HPDE6-E6E7 (cell line): Measurements from ENCODE around the gene SEMA5B.
A peak's percentile ranks its signal among the peaks of the same experiment; 100 is the strongest.

ENCODE experiments used
- DNase-seq: peaks from one replicate; pipeline ENCODE4 v3.0.0; 2011; ENCODE audit warnings: missing footprints; ENCODE audit errors: extremely low spot score

The SEMA5B gene, protein sequence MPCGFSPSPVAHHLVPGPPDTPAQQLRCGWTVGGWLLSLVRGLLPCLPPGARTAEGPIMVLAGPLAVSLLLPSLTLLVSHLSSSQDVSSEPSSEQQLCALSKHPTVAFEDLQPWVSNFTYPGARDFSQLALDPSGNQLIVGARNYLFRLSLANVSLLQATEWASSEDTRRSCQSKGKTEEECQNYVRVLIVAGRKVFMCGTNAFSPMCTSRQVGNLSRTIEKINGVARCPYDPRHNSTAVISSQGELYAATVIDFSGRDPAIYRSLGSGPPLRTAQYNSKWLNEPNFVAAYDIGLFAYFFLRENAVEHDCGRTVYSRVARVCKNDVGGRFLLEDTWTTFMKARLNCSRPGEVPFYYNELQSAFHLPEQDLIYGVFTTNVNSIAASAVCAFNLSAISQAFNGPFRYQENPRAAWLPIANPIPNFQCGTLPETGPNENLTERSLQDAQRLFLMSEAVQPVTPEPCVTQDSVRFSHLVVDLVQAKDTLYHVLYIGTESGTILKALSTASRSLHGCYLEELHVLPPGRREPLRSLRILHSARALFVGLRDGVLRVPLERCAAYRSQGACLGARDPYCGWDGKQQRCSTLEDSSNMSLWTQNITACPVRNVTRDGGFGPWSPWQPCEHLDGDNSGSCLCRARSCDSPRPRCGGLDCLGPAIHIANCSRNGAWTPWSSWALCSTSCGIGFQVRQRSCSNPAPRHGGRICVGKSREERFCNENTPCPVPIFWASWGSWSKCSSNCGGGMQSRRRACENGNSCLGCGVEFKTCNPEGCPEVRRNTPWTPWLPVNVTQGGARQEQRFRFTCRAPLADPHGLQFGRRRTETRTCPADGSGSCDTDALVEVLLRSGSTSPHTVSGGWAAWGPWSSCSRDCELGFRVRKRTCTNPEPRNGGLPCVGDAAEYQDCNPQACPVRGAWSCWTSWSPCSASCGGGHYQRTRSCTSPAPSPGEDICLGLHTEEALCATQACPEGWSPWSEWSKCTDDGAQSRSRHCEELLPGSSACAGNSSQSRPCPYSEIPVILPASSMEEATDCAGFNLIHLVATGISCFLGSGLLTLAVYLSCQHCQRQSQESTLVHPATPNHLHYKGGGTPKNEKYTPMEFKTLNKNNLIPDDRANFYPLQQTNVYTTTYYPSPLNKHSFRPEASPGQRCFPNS

DNA sequence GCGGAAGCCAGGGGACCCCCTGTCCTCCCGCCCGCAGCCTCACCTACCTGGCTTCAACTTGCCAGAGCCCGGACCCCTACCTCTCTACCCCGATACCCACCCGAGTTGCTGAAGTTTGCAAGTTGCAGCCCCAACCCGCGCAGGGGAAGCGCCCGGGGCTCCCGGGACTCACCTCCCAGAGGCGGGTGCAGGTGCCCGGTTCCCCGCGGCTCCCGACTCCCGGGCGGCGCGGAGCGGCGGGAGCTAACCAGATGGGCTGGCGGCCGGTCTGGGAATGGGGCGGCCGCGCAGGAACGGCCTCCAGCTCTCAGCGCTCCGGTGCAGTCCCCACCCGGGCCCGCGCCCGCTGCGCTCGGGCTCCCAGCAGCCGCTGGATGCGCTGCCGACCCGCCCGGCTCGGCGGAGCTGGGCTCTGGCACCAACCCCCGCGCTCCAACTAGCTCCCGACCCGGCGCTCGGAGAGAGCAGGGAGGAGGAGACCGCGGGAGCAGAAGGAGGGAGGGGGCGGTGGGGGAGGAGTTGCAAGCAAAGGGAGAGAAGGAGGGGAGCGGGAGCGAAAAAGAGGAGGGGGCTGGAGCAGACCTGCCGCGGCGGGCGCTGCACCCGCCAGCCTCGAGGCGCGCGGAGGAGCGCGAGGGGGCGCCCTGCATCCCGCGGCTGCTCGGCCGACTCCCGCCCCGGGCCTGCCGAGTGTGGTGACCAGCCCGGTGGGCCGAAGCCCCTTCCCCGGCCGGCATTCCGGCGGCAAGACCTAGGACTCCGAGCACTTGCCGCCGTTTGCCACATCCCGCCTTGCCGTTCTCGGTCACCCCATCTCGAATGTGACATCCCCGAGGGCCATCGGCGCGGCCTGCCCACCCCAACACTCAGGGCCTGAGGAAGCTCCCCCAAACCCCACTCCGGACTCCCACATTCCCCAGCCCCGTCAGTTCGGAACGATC lies at the start of gene SEMA5B:
Gene SEMA5B (minus strand): TSS at position 472 of the 941 bp plus-strand sequence. CDS start 66,500 bp downstream, outside the sequence.
- no peak for DNase-seq

DNA sequence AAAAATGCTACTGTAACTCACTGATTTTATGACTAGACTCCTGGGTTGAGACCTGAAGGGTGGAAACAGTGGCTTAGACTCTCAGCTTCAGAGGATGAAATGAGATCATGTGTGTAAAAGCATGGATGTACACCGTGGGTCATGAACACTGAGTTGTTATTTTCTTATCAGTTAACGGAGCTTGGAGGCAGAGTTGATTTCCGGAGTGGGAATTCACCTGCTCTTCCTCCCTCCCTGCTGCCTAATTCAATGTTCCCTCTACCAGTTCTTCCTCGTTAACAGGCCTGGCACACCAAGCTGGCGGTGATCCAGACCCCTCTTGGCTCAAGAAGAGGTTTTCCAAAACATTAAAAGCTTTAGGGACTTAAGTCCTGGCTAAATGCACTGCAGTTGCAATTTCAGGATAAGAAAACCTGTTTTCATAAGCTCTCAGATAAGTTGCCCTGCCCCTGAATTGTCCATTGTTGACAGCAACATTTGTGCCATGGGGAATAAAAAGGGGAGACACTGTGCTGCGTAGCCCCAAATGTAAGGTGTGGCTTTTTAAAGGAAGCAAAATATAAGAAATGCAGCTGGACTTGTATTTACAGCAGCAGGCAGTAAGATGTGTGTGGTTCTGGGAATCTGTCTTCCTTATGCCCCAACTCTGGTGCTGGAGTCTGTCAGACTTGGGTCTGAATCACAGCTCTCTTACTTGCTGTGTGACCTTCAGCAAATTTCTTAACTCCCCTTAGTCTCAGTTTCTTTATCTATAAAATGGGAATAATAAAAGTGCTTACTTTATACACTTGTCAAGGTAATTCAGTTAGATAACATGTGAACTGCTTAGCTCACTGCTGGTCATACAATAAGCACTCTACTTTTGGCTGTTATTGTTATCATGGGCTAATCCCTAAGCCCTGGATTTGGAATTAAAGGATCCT lies 49.2 kb upstream of the SEMA5B start:
- no peak for DNase-seq

DNA sequence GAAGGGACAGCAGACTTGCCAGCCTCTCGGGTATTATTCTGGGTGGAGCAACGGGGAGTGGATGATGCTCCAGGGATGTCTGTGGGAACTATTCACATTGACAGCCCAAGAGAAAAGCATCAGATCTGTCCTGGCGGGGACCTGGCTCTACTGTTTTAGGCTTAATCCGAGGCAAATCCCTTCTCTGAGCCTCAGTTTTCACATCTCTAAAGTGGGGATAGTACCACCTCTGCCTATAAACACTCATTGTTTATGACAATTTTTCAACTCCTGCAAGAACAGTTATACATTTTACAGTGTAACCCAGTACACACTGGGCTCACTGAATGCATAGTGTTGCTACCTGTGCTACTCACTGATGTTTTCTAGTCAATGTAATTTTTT lies 48.5 kb upstream of the SEMA5B start:
- DNase-seq = no peak

DNA sequence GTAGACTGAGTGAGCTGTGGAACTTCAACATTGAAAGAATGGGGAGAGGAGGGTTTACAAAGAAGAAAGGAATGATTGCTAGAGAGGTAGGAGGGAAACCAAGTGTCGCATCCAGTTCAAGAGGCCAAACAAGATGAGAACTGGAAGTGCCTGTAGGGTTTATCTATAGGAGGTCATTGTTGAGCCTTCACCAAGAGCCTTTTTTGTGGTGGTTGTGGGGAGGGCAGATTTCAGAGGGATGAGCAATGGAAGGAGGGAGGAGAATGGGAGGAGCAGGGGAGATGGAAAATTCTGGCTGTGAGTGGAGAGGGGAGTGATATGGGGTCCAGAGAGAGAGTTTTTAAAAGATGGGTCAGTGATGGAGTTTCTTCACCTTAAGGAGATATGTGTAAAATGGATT lies 47.8 kb upstream of the SEMA5B start:
- DNase-seq = no peak

DNA sequence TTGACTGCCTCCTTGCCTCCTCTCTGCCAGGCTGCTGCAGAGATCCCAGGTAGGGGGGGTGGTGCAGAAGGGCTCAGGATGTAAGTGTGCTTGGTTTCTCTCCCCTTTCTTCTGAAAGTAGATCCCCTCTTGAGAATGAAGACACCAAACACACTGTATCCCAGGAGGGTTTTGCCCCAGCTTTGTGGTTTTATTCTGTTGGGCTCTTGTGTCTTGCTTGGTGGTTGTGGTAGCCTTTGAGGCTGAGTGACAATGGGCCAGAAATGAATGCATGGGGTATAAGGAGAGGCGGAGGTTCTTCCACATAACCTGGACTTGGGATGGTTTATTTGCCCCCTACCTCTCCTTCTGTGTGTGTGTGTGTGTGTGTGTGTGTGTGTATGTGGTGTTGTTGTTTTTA lies 45.0 kb upstream of the SEMA5B start:
- DNase-seq = no peak

DNA sequence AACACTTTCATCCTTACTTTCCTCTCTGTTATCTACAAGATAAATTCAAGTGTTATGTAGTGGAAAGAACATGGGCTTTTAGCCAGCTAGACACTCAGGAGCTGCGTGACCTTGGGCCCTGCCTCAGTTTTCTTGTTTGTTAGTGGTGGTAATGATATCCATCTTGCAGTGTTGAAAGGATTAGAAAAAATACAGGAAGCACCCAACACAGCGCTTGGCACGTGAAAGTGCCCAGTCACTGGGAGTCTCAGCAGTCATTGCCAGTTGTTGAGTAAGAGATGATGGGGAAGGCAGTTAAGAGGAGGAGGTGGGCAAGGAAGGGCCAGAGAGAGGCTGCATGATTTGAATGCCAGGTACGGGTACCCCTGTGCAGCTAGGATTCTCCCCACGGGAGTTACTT lies 44.6 kb upstream of the SEMA5B start:
- DNase-seq = no peak

DNA sequence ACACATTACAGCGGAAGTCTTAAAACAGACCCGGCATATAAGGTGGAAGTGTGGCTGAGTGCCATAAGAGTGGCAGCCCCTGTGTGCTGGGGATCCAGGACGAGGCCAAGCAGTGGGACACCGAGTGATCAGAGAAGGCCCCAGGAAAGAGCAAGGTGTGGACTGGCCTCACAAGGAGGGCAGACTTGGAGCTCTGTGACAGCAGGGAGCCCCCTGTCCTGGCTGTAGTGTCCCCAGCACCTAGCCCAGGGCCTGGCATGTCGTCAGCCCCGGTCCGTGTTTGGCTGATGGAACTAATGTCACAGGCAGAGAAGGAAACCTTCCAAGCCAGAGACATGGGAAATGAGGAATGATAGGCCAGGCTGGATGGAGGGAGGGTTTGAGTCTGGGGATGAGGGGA lies 44.0 kb upstream of the SEMA5B start:
- DNase-seq = no peak

DNA sequence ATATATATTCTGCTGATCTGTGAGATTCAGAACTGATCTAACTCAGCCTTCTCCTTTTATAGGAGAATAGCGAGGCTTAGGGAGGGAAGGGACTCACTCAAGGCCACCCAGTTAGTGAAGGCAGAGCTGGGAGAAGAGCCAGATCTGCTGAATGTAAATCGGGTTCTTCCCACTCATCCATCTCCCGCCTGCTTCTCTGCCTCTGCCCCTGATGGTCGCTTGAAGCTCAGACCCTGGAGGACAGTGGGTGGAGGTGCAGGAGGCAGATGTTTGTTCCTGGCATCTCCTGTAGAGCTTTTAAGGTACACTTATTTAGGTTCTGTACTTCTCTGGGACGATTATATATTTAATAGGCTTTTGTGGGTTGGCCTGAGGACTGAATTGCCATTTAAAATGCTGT lies 43.6 kb upstream of the SEMA5B start:
- DNase-seq = no peak

DNA sequence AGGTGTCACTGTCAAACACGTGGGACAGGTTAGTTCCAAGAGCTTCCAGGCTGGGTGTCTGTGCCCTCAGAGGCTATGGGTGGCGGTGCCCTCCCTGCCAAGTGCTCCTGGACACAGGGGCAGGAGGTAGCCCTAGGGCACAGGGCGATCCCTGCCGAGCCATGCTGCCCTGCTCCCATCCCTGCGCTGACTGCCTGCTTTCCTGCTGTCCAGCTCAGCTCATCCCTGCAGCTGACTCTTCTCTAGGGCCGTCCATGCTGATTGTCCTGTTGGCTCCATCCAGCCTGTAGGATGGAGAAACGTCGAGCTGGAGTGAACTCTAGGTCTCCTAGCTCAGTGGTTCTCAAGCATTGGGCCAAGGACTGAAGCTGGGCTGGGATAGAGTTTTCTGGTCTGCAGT lies 42.9 kb upstream of the SEMA5B start:
- DNase-seq = no peak

DNA sequence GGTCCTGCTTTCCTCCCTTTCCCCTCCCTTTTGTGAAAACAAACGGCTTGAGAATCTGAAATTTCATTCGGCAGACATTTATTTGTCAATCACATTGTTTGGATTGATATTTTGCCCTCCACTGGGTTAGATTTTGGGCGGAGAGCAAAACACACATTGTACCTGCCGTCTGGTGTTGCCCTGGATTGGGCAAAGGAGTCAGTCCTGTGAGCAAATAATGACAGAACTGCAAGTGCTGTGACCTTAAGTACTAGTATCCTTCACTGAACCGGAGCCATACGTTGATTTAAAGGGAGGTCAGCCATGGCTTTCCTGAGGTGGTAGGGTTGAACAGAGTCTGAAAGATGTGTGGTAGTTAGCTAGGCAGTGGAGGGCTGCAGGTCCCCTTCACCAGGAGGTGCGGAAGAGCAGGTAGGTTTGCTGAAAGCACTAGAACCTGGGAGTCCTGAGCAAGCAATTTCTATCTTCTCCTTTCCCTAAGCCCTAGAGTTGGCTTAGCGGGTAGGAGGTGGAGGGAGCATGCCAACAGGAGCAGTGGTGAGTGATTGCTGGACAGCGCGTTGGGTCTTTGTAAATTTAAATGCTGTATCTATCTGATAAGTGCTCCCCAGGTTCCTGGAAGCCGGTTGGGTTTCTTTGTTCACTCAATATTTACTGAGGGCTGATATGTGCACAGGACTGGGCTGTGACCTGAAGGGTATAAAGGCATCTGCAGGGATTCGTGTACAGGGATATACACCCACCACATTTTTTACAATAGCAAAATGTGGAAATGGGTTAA lies 41.2 kb upstream of the SEMA5B start:
- DNase-seq = no peak

DNA sequence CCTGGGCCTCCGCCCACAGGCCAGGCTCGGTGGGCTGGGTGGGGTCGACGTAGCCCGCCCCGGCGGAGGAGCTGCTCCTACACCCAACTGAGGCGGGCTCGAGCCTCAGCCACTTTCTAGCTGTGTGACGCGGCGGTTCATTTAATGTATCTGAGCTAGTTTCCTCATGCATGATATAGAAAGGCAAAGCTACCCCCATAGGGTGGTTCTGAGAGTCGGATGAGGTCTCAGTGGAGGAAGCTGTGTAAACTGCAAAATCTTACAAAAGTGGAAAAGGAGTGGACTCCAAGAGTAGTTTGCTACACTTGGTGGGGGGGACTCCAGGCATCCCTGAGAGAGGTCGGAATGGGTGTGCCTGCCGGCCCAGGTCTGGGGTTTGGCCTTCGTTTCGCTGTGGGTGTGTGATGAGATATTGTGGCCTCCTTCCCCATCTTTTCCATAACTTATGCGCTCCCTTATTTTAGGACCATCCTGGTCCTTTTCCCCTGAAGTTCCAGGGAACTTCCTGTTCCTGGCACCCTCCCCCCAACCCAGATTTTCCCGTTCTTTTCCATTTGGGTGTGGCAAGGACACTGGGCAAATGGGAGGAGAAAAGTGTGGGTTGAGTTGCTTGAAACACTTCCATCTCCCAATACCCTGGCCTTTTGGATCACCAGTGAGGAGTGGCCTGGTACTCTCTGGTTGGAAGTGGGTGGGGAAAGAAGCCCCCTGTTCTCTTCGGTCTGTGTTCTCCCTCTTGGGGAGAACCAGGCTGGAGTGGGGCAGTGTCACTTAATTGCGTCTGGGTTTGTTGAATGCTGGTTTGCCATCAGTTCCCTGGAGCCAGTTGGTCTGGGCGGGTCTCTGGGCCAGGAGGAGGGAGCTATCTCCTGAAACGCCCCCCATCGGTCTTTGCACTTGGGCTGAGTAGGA lies 40.4 kb upstream of the SEMA5B start:
- DNase-seq = no peak

DNA sequence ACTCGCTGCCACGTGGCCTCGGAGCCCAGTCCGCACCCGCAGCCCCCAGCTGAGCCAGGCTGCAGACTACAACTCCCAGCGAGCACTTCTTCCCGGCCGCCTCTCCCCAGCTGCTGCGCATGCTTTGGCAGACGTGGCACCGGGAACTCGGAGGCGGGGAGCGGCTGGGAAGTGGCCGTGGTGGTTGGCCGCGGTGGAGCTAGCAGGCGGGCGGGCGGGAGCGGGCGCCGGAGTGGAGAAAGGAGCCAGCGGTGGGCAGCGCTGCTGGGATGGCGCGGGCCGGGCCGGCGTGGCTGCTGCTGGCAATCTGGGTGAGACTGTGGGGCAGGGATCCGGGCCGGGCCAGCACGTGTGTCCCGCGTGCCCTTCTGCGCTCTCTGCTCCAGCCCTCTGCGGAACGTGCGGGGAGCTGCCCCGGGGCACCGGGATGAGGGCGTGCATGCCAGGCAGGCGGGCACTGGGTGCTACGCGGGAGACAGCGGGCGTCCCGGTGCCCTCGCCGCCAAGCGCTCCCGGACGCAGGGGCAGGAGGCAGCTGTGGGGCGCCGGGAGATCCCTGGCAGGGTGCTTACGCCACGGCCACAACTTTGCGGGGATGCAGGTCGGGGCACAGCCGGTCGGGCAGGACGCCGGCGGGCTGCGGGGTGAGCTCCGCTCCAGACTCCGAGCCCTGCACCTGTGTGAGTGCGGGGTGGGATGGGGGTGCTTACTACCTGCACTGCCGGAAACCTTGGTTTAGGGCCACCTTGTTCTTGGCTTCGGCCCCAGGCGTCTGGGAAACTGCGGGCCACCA lies 39.5 kb upstream of the SEMA5B start, which contains the start of gene PDIA5:
Gene PDIA5 (plus strand): TSS at position 130 of the 793 bp plus-strand sequence. CDS start 140 bp downstream, at position 270.
- peak; percentile 97 for DNase-seq

DNA sequence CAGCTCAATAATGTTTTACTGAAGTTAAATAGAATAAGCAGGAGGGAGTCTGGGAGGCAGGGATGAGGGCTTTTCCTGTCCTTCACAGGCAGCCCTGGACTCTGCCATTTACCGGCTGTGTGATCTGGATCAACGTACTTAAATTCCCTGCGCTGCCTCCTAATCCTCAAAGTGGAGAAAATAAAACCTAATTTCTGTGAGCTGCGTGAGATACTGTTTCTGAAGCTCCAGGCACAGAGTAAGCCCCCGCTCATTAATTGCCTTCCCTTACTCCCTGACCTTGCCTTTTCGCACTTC lies 39.0 kb upstream of the SEMA5B start:
- no peak for DNase-seq

DNA sequence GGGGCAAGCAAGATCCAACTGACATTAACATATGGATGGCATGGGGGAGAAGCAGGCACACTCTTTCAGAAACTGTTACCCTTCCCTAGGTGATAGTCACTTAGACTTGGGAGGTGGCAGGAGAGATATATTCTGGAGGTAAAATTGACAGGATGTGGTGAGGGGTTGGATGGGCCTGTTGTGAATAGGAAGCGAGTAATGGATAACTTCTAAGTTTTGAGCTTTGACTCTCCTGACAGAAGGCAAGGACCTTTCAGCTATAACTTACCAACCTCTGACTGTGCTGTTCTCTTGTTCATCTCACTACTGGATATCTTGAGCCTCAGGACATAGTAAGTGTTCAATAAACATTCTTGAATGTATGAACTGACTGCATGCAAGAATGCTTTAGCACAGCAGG lies 37.4 kb upstream of the SEMA5B start:
- no peak for DNase-seq

DNA sequence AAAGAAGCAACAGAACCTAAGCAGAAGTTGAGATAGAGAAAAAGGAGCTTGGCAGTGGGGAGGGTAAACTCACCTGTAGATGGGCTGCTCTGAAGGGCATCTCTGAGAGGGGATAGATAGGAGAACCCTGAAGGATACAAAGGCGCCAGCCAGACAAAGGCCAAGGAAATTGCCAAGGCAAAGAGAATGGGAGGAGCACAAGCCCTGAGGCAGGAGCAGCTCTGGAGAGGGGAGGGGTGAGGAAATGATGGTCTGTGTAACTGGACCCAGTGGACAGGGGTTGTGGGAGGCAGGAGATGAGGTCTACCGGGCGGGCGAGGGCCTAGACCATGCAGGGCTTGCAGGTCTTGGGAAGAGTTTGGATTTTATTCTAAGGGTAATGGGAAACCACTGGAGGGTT lies 36.9 kb upstream of the SEMA5B start:
- no peak for DNase-seq

DNA sequence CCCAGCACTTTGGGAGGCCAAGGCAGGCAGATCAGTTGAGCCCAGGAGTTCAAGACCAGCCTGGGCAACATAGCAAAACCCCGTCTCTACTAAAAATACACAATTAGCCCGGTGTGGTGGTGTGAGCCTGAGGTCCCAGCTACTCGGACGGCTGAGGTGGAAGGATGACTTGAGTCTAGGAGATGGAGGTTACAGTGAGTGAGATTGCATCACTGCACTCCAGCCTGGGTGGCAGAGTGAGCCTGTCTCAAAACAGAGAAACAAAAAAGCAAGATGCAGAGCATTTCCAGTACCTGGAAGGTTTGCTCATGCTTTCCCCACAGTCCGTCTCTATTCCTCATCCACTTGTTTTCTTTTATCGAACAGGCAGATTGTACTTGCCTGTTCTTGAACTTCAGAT lies 35.5 kb upstream of the SEMA5B start:
- DNase-seq = no peak

DNA sequence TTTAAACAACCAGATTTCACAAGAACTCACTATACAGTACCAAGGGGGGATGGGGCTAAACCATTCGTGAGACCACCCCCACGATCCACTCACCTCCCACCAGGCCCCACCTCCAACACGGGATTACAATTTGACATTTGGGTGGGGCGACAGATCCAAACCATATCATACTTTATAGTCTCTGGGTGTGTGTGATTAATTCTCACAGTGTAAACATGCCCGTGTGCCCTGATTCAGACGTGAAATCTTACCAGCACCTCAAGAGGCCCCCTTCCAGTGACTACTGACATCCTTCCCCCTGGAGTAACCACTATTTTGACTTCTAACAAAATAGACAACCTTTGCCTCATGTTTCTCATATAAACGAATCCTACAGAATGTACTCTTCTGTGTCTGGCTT lies 34.3 kb upstream of the SEMA5B start:
- DNase-seq = no peak

DNA sequence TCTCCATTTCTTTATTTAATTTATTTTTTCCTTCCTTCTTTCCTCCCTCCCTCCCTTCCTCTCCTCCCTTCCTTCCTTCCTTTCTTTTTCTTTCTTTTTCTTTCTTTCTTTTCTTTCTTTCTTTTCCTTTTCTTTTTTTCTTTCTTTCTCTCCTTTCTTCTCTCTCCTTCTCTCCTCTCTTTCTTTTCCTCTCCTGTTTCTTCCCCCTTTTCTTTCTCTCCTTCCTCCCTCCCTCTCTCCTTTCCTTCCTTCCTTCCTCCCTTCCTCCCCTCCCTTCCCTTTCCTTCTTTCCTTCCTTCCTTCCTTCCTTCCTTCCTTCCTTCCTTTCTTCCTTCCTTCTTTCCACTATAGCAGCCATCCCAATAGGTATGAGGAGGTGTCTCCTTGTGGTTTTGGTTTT lies 32.5 kb upstream of the SEMA5B start:
- no peak for DNase-seq
